NCI-H2196 (cell line): ENCODE data around the gene SYT3.

Experiments
- DNase-seq: peaks from one replicate; lab custom pipeline; 2025; ENCODE audit not compliant: unreplicated experiment; lab: John Stamatoyannopoulos, UW

SYT3 gene, protein sequence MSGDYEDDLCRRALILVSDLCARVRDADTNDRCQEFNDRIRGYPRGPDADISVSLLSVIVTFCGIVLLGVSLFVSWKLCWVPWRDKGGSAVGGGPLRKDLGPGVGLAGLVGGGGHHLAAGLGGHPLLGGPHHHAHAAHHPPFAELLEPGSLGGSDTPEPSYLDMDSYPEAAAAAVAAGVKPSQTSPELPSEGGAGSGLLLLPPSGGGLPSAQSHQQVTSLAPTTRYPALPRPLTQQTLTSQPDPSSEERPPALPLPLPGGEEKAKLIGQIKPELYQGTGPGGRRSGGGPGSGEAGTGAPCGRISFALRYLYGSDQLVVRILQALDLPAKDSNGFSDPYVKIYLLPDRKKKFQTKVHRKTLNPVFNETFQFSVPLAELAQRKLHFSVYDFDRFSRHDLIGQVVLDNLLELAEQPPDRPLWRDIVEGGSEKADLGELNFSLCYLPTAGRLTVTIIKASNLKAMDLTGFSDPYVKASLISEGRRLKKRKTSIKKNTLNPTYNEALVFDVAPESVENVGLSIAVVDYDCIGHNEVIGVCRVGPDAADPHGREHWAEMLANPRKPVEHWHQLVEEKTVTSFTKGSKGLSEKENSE

GRCh38 chr19:50639121-50640112, at the start of gene SYT3:
Gene SYT3 (minus strand): TSS chr19:50639881. CDS start chr19:50637411, 2,470 bp downstream.
- peak; percentile 43 for DNase-seq

DNA sequence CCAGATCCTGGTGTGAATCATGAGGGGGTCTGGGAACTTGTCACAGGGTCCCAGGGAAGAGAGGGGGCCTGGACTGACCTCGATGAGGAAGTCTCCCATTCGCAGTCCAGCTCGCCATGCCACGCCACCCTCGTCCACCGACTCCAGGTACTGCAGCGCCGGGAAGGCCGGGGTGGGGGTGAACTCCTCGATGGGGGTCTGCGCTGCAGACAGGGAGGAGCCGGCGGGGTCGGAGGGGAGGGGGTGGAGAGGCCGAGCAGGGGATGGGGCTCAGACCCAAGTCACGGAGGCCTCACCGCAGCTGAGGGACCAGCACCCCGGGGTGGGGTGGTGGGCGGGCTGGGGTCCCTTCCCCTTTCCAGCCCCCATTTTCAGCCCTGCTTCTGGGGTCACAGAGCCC, 49.1 kb upstream of the SYT3 start:
- no peak for DNase-seq

DNA sequence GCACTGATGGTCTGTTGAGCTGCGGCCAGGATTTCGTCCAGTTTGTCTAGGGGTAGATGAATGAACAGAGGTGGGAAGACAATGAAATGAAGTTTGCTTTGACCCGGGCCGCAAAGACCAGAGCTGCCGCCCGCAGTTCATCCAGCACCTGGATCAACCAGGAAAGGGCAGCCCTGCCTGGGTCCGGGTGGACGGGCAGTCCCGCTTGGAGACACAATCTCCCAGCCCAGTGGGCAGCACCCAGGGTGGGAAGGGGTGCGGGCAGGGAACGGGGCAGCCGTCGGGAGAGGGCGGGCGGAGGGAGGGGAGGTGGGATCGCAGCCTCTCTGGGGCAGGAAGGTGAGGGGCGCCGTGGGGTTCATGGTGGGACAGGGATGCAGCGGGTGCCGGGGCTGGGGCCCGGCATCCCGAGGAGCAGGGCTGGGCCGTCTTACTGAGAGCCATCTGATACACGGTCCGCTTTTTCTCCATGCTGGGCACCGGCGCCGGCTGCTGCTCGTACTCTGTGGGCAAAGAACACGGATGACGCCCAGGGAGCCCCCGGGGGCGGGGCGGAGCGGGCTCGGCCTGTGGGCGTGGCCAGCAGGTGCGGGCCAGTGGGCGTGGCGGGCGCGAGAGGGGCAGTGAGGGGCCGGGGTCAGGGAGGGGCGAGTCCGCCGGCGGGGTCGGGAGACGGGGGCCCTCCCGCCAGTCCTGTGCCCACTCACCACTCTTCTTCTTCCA, 46.8 kb upstream of the SYT3 start:
- DNase-seq: no peak

DNA sequence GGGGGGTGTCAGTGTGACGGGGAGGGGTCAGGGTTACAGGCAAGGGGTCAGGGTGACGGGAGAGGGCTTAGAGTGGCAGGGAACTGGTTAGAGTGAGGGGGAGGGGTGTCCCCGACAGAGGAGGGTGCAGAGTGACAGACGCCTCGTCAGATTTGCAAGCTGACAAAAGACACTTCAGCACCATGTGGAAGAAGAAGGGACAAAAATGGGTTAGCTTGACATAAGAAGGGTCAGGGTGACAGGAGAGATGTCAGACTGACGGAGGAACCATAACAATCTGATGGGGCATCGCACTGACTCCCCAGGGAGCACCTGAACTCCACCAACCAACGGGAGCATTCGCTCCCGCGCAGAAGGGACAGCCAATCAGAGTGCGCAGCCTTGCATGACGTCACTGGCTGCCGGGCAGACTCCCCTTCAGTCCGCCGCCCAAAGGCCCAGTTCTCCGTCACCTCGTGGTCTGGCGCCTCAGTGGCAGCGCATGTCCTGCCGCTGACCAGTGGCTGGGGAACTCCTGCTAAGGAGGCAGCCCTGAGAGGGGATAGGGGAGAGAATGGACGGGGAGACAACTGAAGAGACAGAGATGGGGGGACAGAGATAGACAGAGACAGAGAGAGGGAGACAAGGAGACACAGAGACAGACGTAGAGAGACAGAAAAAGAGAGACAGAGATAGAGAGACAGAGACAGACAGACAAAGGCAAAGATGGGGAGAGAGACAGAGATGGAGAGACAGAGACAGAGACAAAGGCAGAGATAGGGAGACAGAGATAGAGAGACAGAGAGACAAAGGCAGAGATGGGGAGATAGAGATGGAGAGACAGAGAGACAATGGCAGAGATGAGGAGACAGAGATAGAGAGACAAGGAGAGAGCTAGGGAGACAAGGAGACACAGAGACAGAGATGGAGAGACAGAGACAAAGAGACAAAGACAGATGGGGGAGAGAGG, 39.8 kb upstream of the SYT3 start:
- peak; percentile 93 for DNase-seq

GRCh38 chr19:50678323-50678722, 38.6 kb upstream of the SYT3 start:
- DNase-seq: no peak

DNA sequence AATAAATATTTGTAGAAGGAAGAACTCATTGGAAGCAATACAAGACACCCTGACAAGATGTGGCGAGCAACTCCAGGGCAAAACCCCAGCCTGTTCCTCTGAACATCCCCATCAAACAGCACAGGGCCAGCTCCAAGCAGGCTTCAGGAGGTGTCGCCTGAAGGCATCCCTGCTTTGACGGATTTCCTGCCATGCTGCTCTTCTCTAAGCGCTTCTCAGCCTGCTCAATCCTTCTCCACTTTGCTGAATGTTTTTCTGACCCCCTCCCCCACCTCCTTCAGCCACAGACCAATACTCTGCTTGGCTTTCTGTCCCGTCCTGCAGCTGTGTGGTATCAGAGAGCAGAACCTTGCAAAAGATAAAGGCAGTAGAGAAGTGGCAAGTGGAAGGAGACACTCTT, 38.0 kb upstream of the SYT3 start:
- DNase-seq: no peak

DNA sequence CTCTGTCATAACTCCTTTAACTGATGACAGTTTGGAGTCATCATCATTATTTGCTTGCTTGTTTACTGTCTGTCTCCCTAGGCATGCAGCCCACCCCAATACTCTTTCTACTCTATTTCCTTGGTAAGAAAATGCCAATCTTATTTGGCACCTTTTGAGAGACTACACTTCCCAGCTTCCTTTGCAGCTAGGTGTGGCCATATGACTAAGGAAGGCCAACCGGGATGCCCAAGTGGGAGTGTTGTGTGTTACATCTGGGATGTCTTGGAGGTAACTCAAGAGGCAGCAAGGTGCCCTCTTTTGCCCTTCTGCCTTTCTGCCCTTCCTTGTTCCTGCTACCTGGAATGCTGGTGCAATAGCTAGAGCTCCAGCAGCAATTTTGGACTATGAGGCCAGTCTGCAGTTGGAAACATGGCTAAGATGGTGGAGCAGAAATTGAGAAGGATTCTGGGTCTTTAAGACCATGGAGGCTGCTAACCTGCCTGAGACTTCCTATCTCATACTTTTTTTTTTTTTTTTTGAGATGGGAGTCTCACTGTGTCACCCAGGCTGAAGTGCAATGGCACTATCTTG, 37.0 kb upstream of the SYT3 start:
- no peak for DNase-seq

GRCh38 chr19:50673118-50673517, 33.4 kb upstream of the SYT3 start:
- DNase-seq: no peak

GRCh38 chr19:50670102-50670380, 30.4 kb upstream of the SYT3 start:
- DNase-seq: no peak

- DNase-seq: peak; percentile 49
Observed at GRCh38 chr19:50669302-50670101, 29.8 kb upstream of the SYT3 start.

DNA sequence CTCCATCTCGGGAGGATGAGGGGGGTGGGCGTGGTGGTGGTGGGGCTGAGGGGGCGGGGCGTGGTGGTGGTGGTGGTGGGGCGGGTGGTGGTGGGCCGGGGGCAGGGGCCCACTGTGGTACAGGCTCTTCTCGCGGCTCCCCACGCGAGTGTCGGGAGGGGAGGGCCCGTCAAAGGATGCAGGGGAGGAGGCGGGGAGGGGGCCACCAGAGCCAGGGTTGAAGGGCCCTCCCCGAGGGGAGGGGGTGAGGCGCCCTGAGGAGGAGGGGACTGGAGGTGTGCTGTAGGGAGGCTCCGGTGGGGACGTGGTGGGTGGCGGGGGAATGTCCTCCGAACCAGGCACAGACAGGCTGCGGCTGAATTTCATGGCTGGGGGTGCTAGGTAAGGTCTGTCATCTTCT, 29.2 kb upstream of the SYT3 start:
- DNase-seq: no peak

DNA sequence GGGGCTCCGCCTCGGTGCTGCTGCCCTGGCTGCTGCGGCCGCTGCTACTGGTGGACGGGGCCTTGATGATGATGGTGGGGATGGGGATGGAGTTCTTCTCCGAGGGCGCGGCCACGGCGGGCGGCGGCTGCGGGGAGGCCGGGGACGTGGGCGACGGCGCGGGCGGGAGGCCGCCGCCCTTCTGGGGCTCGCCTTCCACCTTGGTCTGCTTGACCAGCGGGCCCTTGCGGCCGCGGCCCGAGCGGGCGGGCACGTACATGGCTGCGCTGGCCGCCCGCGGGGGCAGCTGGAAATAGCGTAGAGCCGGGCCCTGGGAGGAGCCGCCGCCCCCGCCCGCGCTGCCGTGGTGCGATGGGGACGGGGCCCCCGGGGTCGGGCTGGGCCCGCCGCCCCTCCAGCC, 28.7 kb upstream of the SYT3 start:
- DNase-seq: no peak

GRCh38 chr19:50667759-50668231, 28.1 kb upstream of the SYT3 start:
- DNase-seq: no peak

DNA sequence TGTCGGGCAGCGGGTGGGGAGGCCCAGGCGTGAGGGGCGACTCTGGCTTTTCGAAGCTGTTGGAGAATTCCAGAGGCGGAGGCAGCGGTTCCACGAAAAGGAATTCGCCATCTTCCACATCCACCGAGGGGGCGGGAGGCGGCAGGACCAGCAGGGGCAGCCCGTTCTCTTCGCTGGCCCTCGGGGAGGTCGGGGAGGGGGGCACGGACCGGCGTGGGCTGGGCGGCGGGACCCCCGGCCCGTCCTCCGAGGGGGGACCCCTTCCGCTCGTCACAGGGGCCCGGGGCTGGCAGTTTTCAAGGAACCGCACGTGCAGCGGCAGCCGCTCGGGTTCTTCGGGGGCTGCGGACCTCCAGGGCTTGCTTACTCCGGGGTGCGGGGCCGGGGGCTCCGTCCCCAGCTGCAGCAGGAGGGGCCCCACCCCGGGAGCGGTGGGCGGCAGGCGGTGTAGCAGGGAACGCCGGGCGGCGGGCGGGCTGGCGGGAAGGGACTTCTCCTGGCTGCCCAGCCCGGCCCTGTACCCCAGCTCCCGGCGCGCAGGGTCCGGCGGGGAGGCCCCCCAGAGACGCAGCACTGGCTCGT, 27.6 kb upstream of the SYT3 start:
- DNase-seq: no peak

DNA sequence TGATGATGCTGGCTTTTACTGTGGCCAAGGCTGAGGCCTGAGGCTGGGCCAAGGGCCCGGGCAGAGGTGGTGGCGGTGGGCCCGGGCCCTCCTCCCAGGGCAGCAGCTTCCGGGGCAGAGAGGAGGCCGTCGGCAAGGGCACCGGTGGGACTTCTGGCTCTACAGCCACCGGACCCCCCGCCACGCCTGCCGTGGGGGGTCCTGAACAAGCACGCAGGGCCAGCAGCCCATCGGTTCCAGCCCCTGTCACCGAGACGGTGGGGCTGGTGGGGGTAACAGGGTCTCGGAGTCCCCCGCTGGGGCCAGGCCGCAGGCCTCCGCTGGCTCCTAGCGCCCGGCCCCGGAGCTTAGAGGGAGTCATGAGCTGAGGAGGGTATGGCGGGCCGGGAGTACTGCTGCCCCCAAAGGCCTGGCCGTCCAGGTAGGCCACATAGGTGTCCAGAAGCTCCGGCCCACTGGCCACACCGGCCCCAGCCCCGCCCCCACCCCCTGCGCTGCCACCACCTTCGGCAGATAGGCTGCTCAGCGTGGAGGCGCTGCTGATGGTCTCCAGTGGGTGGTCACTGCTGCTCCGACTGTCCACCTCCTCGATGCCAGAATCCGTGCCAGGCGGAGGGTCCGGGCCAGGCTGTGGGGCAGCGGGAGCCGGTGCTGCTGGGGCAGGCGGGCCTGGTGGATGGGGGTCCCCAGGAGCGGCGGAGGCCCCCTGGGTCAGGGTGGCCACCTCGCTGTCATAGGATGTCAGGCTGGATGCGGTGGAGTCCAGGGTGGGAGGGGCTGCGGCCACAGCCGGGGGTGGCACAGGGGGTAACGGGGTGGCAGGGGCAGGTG, 26.9 kb upstream of the SYT3 start:
- DNase-seq: no peak

DNA sequence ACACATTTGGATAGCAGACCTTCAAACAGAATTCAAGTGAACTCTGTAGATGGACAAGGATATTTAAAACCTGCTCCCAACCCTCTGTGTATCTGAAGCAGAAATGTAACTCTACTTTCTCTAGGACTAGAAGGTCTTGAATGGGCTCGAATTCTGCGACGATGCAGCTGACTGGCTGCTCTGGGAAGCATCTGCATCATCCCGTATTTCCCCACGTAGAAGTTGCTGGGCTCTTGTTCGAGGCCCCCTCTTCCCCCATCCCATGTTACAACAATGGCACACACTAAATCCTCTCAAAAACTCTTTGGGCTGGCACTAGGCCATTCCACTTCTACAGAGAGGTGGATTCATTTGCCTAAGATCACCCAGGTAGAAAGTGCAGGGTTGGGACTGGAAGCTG, 24.5 kb upstream of the SYT3 start:
- DNase-seq: no peak

GRCh38 chr19:50663482-50663790, 23.8 kb upstream of the SYT3 start:
- peak; percentile 37 for DNase-seq
